GM19025 (cell line): ENCODE results near the gene TTF2.
"Not testable (repeated sequence)": the region's sequence is repeated elsewhere in the genome, so short reads cannot be mapped to it uniquely, and the experiment has no call there.

Source experiments
- ATAC-seq: cut with Tn5 transposase; IDR thresholded peaks from one replicate; pipeline ENCODE4 v1.9.1; 2021; ENCODE audit warnings: mild to moderate bottlenecking, low read depth, moderate library complexity; ENCODE audit not compliant: unreplicated experiment

The TTF2 gene

DNA sequence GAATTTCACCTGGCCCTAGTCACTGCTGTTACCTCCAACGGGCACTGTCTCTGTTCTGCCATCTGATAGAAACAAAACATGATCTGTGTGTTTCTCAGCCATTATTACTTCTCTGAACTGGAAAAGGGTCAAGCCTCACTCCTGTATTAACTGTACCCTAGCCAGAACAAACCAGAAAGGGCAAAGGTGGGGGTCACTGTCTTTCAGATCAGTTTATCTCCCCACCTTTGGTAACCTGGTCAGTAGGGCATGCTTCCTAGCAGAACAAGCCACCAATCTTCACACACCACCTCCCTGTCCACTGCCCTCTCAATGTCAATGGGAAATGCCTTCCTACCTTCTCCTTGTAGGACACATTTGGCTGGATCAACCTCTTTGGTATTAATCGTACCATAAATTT, 57.6 kb downstream of the TTF2 start:
- ATAC-seq: no peak

DNA sequence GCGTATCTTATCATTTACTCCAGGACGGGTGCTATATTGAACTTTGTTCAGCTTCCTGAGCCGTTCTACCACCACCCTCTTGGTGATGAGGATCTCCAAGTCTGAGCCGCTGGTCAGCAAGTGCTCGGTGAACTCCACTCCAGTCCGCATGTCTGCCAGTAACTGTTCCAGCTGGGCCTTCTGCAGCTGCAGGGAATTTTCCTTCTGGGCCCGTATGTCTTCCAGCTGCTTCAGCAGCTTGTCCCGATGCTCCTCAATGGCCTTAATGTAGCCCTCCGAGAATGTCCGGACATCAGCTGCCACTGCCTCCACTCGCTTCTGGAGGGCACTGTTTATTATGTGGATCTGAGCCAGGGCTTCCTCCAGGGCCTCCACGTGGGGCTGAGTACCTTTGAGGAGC, 58.0 kb downstream of the TTF2 start:
- no peak for ATAC-seq

DNA sequence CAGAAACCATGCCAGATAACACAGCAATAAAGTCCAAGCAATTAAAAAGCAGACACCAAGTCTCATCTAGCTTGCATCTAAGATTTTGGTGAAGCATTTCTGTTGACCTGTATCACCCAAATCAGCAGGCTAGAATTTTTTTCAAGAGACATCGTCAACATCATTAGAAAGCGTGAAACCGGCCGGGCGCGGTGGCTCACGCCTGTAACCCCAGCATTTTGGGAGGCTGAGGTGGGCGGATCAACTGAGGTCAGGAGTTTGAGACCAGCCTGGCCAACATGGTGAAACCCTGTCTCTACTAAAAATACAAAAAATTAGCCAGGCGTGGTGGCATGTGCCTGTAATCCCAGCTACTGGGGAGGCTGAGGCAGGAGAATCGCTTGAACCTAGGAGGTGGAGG, 59.0 kb downstream of the TTF2 start:
- not testable (repeated sequence) for ATAC-seq

DNA sequence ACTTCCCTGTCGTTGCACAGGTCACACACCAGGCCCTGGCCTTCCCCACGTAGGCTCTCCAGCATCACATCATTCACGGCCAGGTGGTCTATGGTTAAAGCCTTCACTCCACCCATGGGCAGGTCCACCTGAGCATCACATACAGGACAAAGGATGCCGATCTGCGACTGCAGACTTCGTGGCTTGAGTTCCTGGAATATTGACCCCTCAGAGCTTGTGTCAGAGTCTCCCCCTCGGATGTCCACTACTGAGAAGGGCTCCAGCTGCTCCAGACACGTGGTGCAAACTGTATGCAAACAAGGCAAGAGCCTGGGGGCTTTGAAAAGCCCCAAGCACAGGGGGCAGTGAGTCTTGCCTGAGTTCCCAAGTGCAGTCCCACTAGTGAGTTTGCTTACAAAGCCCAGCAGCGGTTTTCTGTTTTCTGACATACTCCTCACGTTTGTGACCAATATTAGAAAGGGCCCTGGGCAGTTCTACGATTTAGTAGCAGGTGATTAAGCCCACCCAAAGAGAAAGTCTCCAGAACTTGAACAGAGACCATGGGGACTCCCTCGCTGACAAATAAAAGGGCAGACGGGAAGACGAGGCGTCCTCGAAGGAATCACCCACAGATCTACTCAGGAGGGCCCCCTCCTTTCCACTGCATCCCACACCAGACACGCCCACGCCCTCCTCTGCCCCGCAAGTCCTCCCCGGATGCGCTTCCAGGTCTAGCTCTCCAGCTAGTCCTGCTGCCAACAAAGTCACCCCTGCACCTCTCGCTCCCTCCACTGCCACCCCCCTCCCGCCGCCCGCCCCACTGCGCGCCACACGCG, 60.9 kb downstream of the TTF2 start:
- no peak for ATAC-seq

DNA sequence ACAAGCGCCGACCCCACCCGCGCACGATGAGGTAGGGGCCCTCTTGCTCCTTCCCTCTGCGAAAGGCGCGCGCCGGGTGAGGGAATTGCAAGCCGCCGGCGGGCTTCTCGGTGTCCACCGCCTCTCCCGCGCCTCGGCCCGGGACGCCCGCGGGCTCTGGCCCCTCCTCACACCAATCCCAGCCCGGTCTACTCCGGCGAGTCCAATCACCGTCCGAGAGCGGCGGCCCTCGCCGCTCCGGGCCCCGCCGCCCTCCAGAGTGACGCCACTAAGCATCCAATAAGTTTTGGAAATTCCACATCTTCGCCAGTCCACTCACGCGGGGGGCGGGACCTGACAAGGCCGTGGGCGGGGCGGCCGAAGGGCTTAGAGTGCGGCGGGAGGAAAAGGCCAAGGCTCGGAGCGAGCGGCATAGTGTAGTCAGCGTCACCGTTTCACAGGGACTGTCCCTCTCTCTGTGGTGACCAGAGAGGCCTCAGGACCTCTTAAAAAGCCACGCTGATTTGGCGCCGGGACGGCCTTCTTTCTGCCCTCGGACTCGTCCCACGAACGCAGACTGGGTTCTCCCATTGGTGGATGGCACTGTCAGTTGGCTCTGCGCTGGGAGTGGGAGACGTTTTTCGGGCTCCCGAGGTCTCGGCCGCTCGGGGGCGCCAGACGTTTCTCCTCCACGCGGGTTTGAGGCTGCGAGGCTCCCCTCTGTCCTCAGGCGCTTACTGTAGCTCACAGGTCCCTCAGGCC, 61.6 kb downstream of the TTF2 start, which contains the start of gene TRIM45:
Gene TRIM45 (minus strand): TSS at position 161 of the 741 bp plus-strand sequence. CDS start 548 bp downstream, outside the sequence.
- peak; percentile 90 for ATAC-seq

DNA sequence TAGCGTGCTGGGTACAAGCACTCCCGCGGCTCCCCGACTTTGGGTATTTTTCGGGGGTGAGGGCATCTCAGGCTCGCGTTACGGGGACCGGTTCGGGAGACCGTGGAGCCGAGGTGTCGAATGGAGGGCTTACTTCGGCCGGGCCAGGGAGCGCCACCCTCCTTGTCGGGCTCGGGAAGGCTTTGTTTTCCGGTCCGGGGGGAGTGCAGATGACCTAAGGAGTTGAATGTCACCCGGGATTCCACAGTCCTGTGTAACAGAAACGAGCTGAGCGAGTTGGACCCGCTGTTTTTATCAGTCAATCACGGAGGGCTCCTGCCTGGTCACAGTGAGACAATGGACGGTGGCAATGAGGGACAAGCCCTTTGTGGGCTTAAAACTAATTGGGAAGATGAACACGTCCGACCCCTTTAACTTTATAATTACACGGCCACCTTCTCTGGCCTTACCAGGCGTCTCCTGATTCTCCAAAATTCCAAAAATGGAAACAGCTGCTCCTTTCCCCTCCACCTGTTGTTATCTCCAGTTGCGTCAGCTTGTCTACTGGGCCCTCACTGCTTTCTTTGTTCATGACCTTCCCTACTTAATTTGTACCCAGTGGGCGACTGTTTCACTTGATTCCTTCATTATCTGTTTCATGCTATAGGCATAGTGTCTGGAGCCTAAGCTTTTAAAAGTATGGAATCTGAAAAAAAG, 62.4 kb downstream of the TTF2 start:
- no peak for ATAC-seq

- no peak for ATAC-seq
Observed at GRCh38 chr1:117123274-117123673, 63.1 kb downstream of the TTF2 start.

DNA sequence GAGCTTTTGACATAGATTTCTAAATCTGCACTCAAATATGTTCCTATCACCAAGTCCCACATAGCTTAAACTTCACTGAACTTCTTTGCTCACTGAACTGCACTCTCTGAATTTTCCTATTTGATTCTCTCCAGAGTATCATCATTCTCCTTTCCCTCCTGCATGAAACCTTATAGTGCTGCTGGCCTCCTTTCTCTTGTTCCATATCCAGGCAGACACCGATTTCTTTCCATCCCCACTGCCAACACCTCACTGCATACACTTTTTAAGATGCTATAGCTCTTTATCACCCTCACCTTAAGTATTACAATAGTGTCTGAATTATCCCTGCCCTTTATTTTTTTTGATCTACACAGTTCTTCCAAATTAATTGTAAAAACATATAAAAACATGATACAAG, 64.5 kb downstream of the TTF2 start:
- ATAC-seq: no peak

DNA sequence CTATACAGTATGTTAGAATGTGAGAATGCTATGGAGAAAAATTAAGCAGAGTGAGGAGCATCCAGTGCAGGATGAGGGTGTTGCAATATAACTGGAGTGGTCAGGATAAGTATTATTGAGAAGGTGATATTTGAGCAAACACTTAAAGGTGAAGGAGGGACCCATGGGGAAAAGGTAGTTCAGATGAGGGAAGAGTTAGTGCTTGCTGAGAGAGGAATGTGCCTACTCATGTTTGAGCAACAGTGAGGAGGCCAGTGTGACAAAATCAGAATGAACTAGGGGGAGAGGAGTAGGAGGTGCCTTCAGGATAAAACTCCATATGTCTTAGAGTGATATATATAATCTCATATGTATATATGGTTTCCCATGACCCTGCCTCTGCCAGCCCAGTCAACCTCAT, 67.7 kb downstream of the TTF2 start:
- no peak for ATAC-seq

DNA sequence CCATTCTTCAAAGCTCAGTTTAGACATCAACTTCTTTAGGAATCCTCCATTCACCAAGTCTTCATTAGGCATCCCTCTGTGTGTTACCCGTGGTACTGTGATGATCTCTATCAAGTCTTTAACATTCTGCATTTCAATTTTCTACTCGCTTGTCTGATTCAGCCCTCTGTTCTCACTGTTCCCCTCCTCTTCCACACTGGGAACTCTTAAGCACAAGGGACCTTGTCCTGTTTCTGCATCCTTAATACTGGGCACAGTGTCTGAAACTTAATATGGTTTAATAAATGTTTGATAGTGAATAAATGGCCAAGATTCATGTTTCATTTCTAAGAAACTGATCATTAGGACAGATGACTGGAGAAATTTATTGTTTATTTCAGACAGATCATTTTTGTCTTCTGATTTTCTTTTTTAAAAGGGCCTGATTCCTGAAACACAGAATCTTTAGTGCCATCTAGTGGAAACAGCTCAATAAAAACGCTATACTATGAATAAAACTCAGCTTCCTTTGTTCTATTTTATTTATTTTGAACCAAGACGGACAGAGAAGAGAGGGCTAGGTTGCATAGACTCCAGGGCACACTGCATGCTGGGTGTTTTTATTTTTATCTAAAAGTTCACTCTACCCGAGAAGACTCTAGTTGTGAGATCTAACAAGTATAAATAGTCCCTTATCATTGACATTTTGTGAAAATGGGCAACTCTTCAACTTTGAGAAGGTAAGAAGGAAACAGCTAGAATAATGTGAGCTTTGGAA, 68.4 kb downstream of the TTF2 start:
- no peak for ATAC-seq

DNA sequence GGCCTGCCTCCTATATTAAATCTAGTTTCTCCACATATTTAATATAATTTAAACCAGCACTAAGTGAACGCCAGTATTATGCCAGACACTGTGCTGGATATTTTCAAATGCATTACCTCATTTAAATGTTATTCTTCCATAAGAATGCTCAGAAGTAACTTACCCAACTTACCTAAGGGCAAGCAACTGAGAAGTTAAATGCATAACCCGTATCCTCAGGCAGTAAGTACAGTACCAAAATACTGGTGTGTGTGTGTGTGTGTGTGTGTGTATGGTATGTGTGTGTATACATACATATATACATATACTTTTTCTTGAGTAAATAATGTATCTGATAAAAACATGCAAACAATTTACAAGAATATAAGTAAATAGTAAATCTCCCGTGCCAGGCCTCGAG, 70.4 kb downstream of the TTF2 start:
- no peak for ATAC-seq

- no peak for ATAC-seq
Observed at GRCh38 chr1:117135329-117135728, 75.2 kb downstream of the TTF2 start.

GRCh38 chr1:117136749-117137148, 76.6 kb downstream of the TTF2 start:
- ATAC-seq: no peak

DNA sequence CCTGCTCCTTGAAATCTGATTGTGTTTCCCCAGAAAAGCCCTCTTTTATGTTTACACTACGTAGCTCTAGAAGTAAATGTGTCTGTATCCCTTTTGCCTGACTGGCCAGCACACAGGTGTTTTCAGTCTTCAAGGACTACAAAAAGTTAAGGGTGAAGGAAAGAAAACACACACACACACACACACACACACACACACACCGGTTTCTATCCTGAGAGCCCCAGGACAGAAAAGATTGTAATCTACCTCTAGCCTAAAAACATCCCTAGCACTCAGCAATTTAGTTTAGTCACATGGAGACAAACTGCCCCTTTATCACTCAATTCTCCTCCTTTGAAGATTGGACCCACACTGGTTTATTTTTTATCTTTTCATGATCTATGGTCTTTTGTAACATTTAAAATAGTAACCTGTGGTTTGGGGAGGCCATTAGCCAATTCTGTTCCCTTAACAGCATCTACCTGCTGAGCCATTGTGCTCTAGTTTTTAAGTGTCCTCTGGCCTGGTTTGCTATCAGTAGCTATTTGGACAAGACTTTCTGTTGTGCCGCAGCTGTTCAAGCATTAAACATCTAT, 77.2 kb downstream of the TTF2 start:
- ATAC-seq: no peak

- ATAC-seq: no peak
Observed at GRCh38 chr1:117138106-117138505, 78.0 kb downstream of the TTF2 start.

DNA sequence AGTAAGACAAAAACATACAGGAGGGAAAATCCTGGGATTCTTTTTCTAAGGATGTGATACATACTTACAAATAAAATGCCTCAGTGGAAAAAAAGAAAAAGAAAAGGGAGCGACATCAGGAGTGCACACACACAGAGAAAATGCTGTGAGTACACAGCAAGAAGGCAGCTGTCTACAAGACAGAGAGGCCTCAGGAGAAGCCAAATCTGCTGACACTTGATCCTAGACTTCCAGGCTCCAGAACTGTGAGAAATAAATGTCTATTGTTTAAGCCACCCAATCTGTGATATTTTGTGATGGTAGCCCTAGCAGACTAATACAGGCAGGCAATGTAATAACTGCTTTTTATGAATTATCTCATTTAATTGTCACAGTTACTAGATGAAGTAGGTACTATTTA, 78.4 kb downstream of the TTF2 start:
- ATAC-seq: no peak

DNA sequence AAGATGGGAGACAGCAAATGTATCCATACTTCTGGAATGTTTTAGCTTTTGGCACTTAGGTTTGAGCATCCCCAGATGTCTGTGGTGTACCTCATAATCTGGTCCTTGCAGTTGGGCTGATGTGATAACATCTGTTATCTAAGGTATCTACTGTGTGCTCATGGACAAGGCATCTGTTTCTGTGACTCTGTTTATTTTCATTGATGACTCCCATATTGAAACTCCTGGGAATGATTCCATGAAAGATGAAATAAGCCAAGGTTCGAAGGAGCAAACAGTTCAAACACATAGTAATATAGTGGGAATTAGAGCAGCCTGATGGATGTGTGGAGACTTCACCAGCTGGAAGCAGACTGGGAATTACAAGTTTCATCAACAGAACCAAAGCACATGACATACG, 82.1 kb downstream of the TTF2 start:
- ATAC-seq: no peak

DNA sequence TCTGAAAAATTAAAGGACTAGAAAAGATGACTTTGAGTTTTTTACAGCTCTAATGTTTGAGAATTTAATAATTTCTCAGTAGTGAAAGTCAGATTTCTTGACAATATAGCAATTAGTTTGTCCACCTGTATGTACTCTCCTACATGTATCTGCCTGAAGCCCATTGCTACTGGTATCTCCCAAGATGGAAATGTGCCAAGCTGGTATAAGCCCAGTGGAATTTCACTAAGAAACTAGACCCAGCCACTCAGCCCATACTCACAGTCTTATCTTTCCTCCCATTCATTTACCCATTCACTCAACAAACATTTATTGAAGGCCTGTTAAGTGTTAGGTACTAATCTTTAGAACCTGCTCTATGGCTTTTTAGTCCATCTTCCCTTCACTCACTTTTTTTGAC, 83.0 kb downstream of the TTF2 start:
- no peak for ATAC-seq

GRCh38 chr1:117143871-117144270, 83.7 kb downstream of the TTF2 start:
- no peak for ATAC-seq

GRCh38 chr1:117146072-117146471, 85.9 kb downstream of the TTF2 start:
- ATAC-seq: no peak
